ENCODE data around the gene REXO5. TPM values are rescaled to one million over a fixed set of nuclear protein-coding genes. Genes with fewer than 3 reads are reported as not detected.

Gene REXO5
- total RNA-seq, 2 donors from 2014 or later: 0.98 to 5.2 TPM

DNA sequence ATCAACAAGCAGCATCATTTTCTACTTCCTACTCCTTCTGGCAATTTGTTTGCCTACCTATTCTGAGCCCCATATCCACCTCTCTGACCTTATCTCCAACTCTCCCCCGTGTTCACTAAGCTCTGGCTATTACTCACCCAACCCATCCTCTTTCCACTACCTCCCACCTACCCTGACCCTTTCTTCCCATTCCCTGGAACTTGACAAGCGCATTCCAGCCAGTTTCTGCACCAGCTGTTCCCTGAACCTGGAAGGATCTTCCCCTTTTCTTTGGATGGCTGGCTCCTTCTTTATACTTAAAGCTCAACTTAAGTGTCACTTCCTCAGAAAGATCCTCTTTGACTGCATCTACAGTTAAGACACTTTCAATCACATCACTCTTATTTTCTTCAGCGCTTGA is 91.6 kb downstream of the REXO5 start:
- TF ChIP-seq, protein P1, sequence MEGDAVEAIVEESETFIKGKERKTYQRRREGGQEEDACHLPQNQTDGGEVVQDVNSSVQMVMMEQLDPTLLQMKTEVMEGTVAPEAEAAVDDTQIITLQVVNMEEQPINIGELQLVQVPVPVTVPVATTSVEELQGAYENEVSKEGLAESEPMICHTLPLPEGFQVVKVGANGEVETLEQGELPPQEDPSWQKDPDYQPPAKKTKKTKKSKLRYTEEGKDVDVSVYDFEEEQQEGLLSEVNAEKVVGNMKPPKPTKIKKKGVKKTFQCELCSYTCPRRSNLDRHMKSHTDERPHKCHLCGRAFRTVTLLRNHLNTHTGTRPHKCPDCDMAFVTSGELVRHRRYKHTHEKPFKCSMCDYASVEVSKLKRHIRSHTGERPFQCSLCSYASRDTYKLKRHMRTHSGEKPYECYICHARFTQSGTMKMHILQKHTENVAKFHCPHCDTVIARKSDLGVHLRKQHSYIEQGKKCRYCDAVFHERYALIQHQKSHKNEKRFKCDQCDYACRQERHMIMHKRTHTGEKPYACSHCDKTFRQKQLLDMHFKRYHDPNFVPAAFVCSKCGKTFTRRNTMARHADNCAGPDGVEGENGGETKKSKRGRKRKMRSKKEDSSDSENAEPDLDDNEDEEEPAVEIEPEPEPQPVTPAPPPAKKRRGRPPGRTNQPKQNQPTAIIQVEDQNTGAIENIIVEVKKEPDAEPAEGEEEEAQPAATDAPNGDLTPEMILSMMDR (IDR thresholded peaks at IDR 0.05): no peak
- H3K27ac ChIP-seq: peak overlapping the region; percentile 24 to 96
- no peaks in the 10 kb centered on the region for H3K9me3 ChIP-seq
- peaks cover 0 to 55% of the 10 kb centered on the region in 2 donors for H3K4me1 ChIP-seq
- H3K27me3 ChIP-seq: no peaks in the 10 kb centered on the region
- peaks cover 18% of the 10 kb centered on the region for H3K36me3 ChIP-seq
- DNase-seq (ENCODE audit: low spot score): no peak
- H3K4me3 ChIP-seq: peak overlapping the region in 1 of 2 donors; percentile 2

DNA sequence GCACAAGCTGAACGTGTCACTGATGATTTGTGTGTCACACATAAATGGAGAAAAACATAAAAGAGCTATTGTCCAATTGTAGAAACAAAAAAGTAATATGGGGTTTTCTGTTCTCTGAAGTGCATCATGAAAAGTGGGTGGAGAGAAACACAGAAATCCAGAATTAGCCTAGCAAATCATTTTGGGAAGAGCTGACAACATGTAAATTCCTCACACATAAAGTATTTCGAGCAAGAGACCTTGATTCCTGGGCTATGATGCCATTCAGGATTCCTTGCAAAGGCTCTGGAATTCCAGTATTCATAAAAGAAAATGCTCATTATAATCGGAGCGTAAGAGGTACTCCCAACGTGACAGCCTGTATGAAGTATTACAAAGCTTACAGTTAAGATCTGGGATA is 92.7 kb downstream of the REXO5 start:
- no peaks in the 10 kb centered on the region for H3K27me3 ChIP-seq
- TF ChIP-seq, protein P1 (IDR thresholded peaks at IDR 0.05): no peak
- DNase-seq (ENCODE audit: low spot score): no peak
- H3K27ac ChIP-seq: peak overlapping the region; percentile 96 to 99
- peak overlapping the region; percentile 68 to 89 for H3K4me3 ChIP-seq
- H3K4me1 ChIP-seq: peaks cover 0 to 63% of the 10 kb centered on the region in 2 donors
- H3K36me3 ChIP-seq: peaks cover 9% of the 10 kb centered on the region
- no peaks in the 10 kb centered on the region for H3K9me3 ChIP-seq

Other genes with a start within 250 kb of the REXO5 start
- gene ACSM2B, start 230.2 kb upstream of the REXO5 start, total RNA-seq: not detected
- gene ACSM1, start 108.8 kb upstream of the REXO5 start, total RNA-seq: 1 to 10 TPM in 1 of 2 donors, under 1 TPM in 1; 0.71 to 1.5 TPM
- 10 to 100 TPM; 24.3 to 26.0 TPM for gene THUMPD1, start 64.7 kb upstream of the REXO5 start, total RNA-seq
- gene ACSM3, start 42.5 kb upstream of the REXO5 start, total RNA-seq: 10 to 100 TPM; 15.8 to 27.0 TPM
- 1 to 10 TPM; 4.9 to 8.0 TPM for gene ERI2, start 55 bp upstream of the REXO5 start, total RNA-seq
- gene DCUN1D3, start 93.8 kb downstream of the REXO5 start, total RNA-seq: 10 to 100 TPM in 1 of 2 donors, 1 to 10 TPM in 1; 10.0 to 13.4 TPM
- 10 to 100 TPM; 54.2 to 58.7 TPM for gene LYRM1, start 94.2 kb downstream of the REXO5 start, total RNA-seq

Measured in right atrium auricular region (tissue), 2 donors.